H54 (cell line): ENCODE results near the gene HOXC6.
A peak's percentile ranks its signal among the peaks of the same experiment; 100 is the strongest.

Experiments
- DNase-seq: peaks from one replicate; pipeline ENCODE4 v3.0.0; 2011; ENCODE audit warnings: low spot score, mixed read lengths; ENCODE audit not compliant: insufficient read length
- FAIRE-seq: peaks from 3 replicates; lab custom pipeline; 2011; peaks lifted over from hg19 to GRCh38; lab: Jason Lieb, UNC
- POLR2A ChIP-seq: IDR thresholded peaks from 2 replicates; pipeline ENCODE4 v1.6.1; 2011; ENCODE audit warnings: low read depth, mild to moderate bottlenecking, low read length

HOXC6 gene

GRCh38 chr12:54002915-54003389, 25.3 kb upstream of the HOXC6 start:
- no peak for FAIRE-seq
- DNase-seq, result no peak
- TF ChIP-seq POLR2A, result no peak

GRCh38 chr12:54003625-54004024, 24.6 kb upstream of the HOXC6 start:
- no peak for DNase-seq
- no peak for TF ChIP-seq POLR2A
- FAIRE-seq, result no peak

GRCh38 chr12:54004063-54004840, 24.0 kb upstream of the HOXC6 start:
- no peak for DNase-seq
- no peak for TF ChIP-seq POLR2A
- FAIRE-seq, result no peak

- FAIRE-seq (no peak), DNase-seq (no peak)
- TF ChIP-seq POLR2A, result no peak
Measured at GRCh38 chr12:54004841-54005530, 23.3 kb upstream of the HOXC6 start.

- DNase-seq, result no peak
- TF ChIP-seq POLR2A, result no peak
- FAIRE-seq, result no peak
Measured at GRCh38 chr12:54005531-54005852, 22.7 kb upstream of the HOXC6 start.

GRCh38 chr12:54005853-54006558, 22.2 kb upstream of the HOXC6 start:
- FAIRE-seq, result no peak
- TF ChIP-seq POLR2A, result no peak
- peak; percentile 89 for DNase-seq

- no peak for DNase-seq
- TF ChIP-seq POLR2A, result no peak
- no peak for FAIRE-seq
Measured at GRCh38 chr12:54006559-54007220, 21.6 kb upstream of the HOXC6 start.

GRCh38 chr12:54007538-54008259, 20.5 kb upstream of the HOXC6 start:
- no peak for DNase-seq
- TF ChIP-seq POLR2A, result no peak
- no peak for FAIRE-seq

- FAIRE-seq (no peak), DNase-seq (no peak)
- TF ChIP-seq POLR2A, result no peak
Measured at GRCh38 chr12:54008260-54008552, 20.0 kb upstream of the HOXC6 start.

GRCh38 chr12:54009171-54010052, 18.8 kb upstream of the HOXC6 start:
- FAIRE-seq (no peak), DNase-seq (no peak)
- no peak for TF ChIP-seq POLR2A

GRCh38 chr12:54010053-54010971, 17.9 kb upstream of the HOXC6 start:
- no peak for FAIRE-seq

More at GRCh38 chr12:54010053-54010971, 17.9 kb upstream of the HOXC6 start:
- TF ChIP-seq POLR2A, result no peak
- no peak for DNase-seq
